ENCODE data around the gene AGPAT4.

Gene AGPAT4

DNA sequence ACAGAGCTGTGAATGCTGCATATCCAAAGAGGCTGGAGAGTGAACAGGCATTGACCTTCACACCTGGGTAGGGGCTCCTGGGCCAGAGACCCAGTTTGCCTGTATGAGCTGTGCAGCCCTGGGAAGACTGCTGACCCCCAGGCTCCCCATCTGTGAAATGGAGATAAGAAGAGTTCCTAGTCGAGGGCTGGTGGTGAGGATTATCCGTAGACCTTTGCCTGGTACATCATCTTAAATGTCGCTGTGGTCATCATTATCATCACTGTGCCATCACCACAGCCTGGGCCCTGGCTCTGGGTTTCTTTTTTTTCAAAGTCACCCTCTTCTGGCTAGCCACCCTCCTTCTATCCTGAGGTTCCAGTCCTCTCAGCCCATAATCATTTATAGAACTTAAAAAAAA is 12.0 kb downstream of the AGPAT4 start:
- Histone ChIP-seq H3K18ac (ENCODE audit: low read length) (no peak overlapping the region), H2BK12ac (ENCODE audit: low read length) (no peak overlapping the region), H3K9me3 (ENCODE audit: insufficient read depth, low read depth, low read length) (no peaks in the 10 kb centered on the region), H3K4me3 (ENCODE audit: low read depth, low read length) (no peak overlapping the region), H3K36me3 (ENCODE audit: control insufficient read depth in 1 of 2, insufficient read depth in 2 of 2, low read length in 2 of 2) (peaks cover 13 to 23% of the 10 kb centered on the region in 2 experiments), H3K79me2 (ENCODE audit: control insufficient read depth, insufficient read depth, low read length, poor library complexity) (peaks cover 2% of the 10 kb centered on the region), H3K27ac (ENCODE audit: low read depth, low read length) (no peak overlapping the region), H4K12ac (ENCODE audit: low read depth, low read length) (no peak overlapping the region), H3K4me1 (ENCODE audit: control insufficient read depth in 1 of 2, insufficient read depth in 2 of 2, low read length in 2 of 2) (peaks cover 11 to 13% of the 10 kb centered on the region in 2 experiments), H2BK120ac (ENCODE audit: insufficient read depth, low read length, poor library complexity) (no peak overlapping the region), H2AFZ (ENCODE audit: insufficient read depth, low read length, poor library complexity) (no peak overlapping the region), H2AK5ac (ENCODE audit: low read length) (no peak overlapping the region), H4K91ac (ENCODE audit: low read depth, low read length) (no peak overlapping the region), H3K4me2 (ENCODE audit: low read length) (no peak overlapping the region), H3K23ac (ENCODE audit: low read length) (no peak overlapping the region), H4K8ac (ENCODE audit: low read depth, low read length) (no peak overlapping the region), H3K9ac (ENCODE audit: low read length) (no peak overlapping the region), H3K27me3 (ENCODE audit: insufficient read depth, low read length) (no peaks in the 10 kb centered on the region), H3K79me1 (ENCODE audit: low read length) (no peaks in the 10 kb centered on the region), H2BK5ac (ENCODE audit: low read depth, low read length, poor library complexity) (no peak overlapping the region), H3K4ac (ENCODE audit: low read depth, low read length) (no peak overlapping the region), H3K14ac (ENCODE audit: low read length) (no peak overlapping the region)
- no CpG with 5 or more reads among the region's 3 CpGs for WGBS (ENCODE audit: extremely low coverage, insufficient coverage, insufficient read length)
- DNase-seq, result no peak

DNA sequence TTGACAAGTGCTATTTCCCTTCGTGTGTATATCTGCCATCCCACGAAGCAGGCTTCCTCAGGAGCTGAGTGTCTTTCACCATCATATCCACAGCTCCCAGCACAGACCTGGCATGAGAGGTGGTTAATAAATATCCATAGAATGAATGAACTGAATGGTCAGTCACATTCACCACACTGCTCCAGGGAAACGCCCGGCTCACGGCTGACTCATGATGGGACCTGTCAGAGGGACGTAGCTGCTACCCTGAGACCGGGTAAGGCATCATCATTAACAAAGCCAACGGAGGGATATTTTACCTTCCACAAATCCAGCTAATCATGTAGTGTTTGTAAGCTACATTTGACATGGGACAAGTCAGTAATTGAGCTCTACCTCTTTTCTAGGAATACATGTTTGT is 12.5 kb downstream of the AGPAT4 start:
- no peak overlapping the region for H3K14ac ChIP-seq (ENCODE audit: low read length)
- H2BK120ac ChIP-seq (ENCODE audit: insufficient read depth, low read length, poor library complexity), result no peak overlapping the region
- no peak overlapping the region for H2BK12ac ChIP-seq (ENCODE audit: low read length)
- no peak overlapping the region for H4K91ac ChIP-seq (ENCODE audit: low read depth, low read length)
- H3K4me1 ChIP-seq (ENCODE audit: control insufficient read depth in 1 of 2, insufficient read depth in 2 of 2, low read length in 2 of 2), result peaks cover 7 to 9% of the 10 kb centered on the region in 2 experiments
- no CpG with 5 or more reads among the region's 8 CpGs for WGBS (ENCODE audit: extremely low coverage, insufficient coverage, insufficient read length)
- peak; percentile 43 to 61 for DNase-seq
- H2AFZ ChIP-seq (ENCODE audit: insufficient read depth, low read length, poor library complexity), result no peak overlapping the region
- no peak overlapping the region for H3K9ac ChIP-seq (ENCODE audit: low read length)
- H3K4me2 ChIP-seq (ENCODE audit: low read length), result no peak overlapping the region
- no peak overlapping the region for H3K23ac ChIP-seq (ENCODE audit: low read length)
- H3K4me3 ChIP-seq (ENCODE audit: low read depth, low read length), result no peak overlapping the region
- H4K12ac ChIP-seq (ENCODE audit: low read depth, low read length), result no peak overlapping the region
- H3K9me3 ChIP-seq (ENCODE audit: insufficient read depth, low read depth, low read length), result no peaks in the 10 kb centered on the region
- peaks cover 15 to 23% of the 10 kb centered on the region in 2 experiments for H3K36me3 ChIP-seq (ENCODE audit: control insufficient read depth in 1 of 2, insufficient read depth in 2 of 2, low read length in 2 of 2)
- no peak overlapping the region for H2AK5ac ChIP-seq (ENCODE audit: low read length)
- H3K27me3 ChIP-seq (ENCODE audit: insufficient read depth, low read length), result no peaks in the 10 kb centered on the region
- H2BK5ac ChIP-seq (ENCODE audit: low read depth, low read length, poor library complexity), result no peak overlapping the region
- H3K27ac ChIP-seq (ENCODE audit: low read depth, low read length), result no peak overlapping the region
- H4K8ac ChIP-seq (ENCODE audit: low read depth, low read length), result no peak overlapping the region
- peaks cover 2% of the 10 kb centered on the region for H3K79me2 ChIP-seq (ENCODE audit: control insufficient read depth, insufficient read depth, low read length, poor library complexity)
- H3K79me1 ChIP-seq (ENCODE audit: low read length), result no peaks in the 10 kb centered on the region
- H3K4ac ChIP-seq (ENCODE audit: low read depth, low read length), result no peak overlapping the region
- no peak overlapping the region for H3K18ac ChIP-seq (ENCODE audit: low read length)

DNA sequence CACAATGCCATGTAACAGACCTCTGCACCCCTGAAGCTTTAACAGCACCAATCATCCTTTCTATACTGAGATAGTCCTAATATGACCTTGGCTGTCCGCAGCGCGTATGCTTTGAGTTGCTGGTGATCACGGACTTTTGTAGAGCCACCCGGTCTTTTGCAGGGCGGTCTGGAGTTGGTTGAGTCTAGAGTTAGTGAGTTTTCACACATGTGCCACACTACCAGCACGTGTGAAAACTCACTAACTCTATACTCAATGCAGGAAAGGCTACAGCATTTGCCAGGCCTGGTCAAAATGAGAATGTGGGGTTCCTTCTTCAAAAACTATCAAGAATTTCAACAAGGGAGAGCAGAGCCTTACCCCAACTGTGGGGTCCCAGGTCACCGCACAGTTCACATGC is 14.6 kb downstream of the AGPAT4 start:
- no peaks in the 10 kb centered on the region for H3K9me3 ChIP-seq (ENCODE audit: insufficient read depth, low read depth, low read length)
- no peak overlapping the region for H3K4me3 ChIP-seq (ENCODE audit: low read depth, low read length)
- H2BK5ac ChIP-seq (ENCODE audit: low read depth, low read length, poor library complexity), result no peak overlapping the region
- no peak overlapping the region for H4K91ac ChIP-seq (ENCODE audit: low read depth, low read length)
- H3K79me2 ChIP-seq (ENCODE audit: control insufficient read depth, insufficient read depth, low read length, poor library complexity), result peaks cover 2% of the 10 kb centered on the region
- H4K8ac ChIP-seq (ENCODE audit: low read depth, low read length), result no peak overlapping the region
- H2BK12ac ChIP-seq (ENCODE audit: low read length), result no peak overlapping the region
- no peak overlapping the region for H2BK120ac ChIP-seq (ENCODE audit: insufficient read depth, low read length, poor library complexity)
- no peak overlapping the region for H3K18ac ChIP-seq (ENCODE audit: low read length)
- H2AK5ac ChIP-seq (ENCODE audit: low read length), result no peak overlapping the region
- peaks cover 16 to 17% of the 10 kb centered on the region in 2 experiments for H3K36me3 ChIP-seq (ENCODE audit: control insufficient read depth in 1 of 2, insufficient read depth in 2 of 2, low read length in 2 of 2)
- H3K79me1 ChIP-seq (ENCODE audit: low read length), result peaks cover 2% of the 10 kb centered on the region
- no peak overlapping the region for H3K9ac ChIP-seq (ENCODE audit: low read length)
- no CpG with 5 or more reads among the region's 8 CpGs for WGBS (ENCODE audit: extremely low coverage, insufficient coverage, insufficient read length)
- H3K4me2 ChIP-seq (ENCODE audit: low read length), result no peak overlapping the region
- H3K27ac ChIP-seq (ENCODE audit: low read depth, low read length), result no peak overlapping the region
- DNase-seq, result no peak
- no peak overlapping the region for H2AFZ ChIP-seq (ENCODE audit: insufficient read depth, low read length, poor library complexity)
- H3K4ac ChIP-seq (ENCODE audit: low read depth, low read length), result no peak overlapping the region
- H4K12ac ChIP-seq (ENCODE audit: low read depth, low read length), result no peak overlapping the region
- peaks cover 5 to 8% of the 10 kb centered on the region in 2 experiments for H3K4me1 ChIP-seq (ENCODE audit: control insufficient read depth in 1 of 2, insufficient read depth in 2 of 2, low read length in 2 of 2)
- no peak overlapping the region for H3K14ac ChIP-seq (ENCODE audit: low read length)
- H3K27me3 ChIP-seq (ENCODE audit: insufficient read depth, low read length), result no peaks in the 10 kb centered on the region
- H3K23ac ChIP-seq (ENCODE audit: low read length), result no peak overlapping the region

- Histone ChIP-seq H3K79me2 (ENCODE audit: control insufficient read depth, insufficient read depth, low read length, poor library complexity) (no peaks in the 10 kb centered on the region), H3K4me3 (ENCODE audit: low read depth, low read length) (no peak overlapping the region), H3K18ac (ENCODE audit: low read length) (no peak overlapping the region), H3K79me1 (ENCODE audit: low read length) (peaks cover 2% of the 10 kb centered on the region), H4K8ac (ENCODE audit: low read depth, low read length) (no peak overlapping the region), H4K91ac (ENCODE audit: low read depth, low read length) (no peak overlapping the region), H3K4me1 (ENCODE audit: control insufficient read depth in 1 of 2, insufficient read depth in 2 of 2, low read length in 2 of 2) (peaks cover 5 to 8% of the 10 kb centered on the region in 2 experiments), H3K4me2 (ENCODE audit: low read length) (no peak overlapping the region), H3K27ac (ENCODE audit: low read depth, low read length) (no peak overlapping the region), H3K9ac (ENCODE audit: low read length) (no peak overlapping the region), H2BK120ac (ENCODE audit: insufficient read depth, low read length, poor library complexity) (no peak overlapping the region), H3K4ac (ENCODE audit: low read depth, low read length) (no peak overlapping the region), H2AFZ (ENCODE audit: insufficient read depth, low read length, poor library complexity) (no peak overlapping the region), H3K23ac (ENCODE audit: low read length) (no peak overlapping the region), H4K12ac (ENCODE audit: low read depth, low read length) (no peak overlapping the region), H3K9me3 (ENCODE audit: insufficient read depth, low read depth, low read length) (no peaks in the 10 kb centered on the region), H3K14ac (ENCODE audit: low read length) (no peak overlapping the region), H3K27me3 (ENCODE audit: insufficient read depth, low read length) (no peaks in the 10 kb centered on the region), H2AK5ac (ENCODE audit: low read length) (no peak overlapping the region), H2BK5ac (ENCODE audit: low read depth, low read length, poor library complexity) (no peak overlapping the region), H2BK12ac (ENCODE audit: low read length) (no peak overlapping the region), H3K36me3 (ENCODE audit: control insufficient read depth in 1 of 2, insufficient read depth in 2 of 2, low read length in 2 of 2) (peaks cover 13 to 14% of the 10 kb centered on the region in 2 experiments)
- no CpG with 5 or more reads among the region's 8 CpGs for WGBS (ENCODE audit: extremely low coverage, insufficient coverage, insufficient read length)
- peak in 1 of 2 donors; percentile 25 for DNase-seq
These were observed 15.9 kb downstream of the AGPAT4 start for GRCh38 chr6:161257793-161258457.

All from trophoblast cell (in vitro differentiated cells and primary cell).